GM12873 (cell line): Measurements from ENCODE around the gene SLC7A1.

Experiments used
- CTCF ChIP-seq: IDR thresholded peaks from 2 replicates; pipeline ENCODE4 v1.5.1; 2012; ENCODE audit warnings: low read depth, mild to moderate bottlenecking, moderate library complexity, low read length, control low read depth; ENCODE audit not compliant: insufficient read depth; ENCODE audit errors: missing control alignments

SLC7A1 gene

DNA sequence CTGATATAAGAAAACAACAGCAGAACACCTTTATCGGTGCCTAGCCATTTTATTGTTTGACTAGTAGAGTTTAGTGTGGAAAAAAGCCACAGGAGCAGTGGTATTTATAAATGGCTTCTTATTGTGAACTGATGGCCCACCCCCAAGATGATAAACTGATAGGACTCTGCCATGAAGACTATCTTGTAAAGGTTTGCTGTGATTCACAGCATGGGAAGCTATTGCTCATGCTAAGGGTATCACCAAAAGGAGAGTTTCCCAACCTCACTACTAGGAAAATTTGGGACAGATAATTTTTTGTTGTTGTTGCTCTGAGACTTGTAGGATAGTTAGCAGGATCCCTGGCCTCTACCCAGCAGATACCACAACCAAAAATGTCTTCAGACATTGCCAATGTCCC is 12.0 kb upstream of the SLC7A1 start:
- no peak for TF ChIP-seq CTCF

DNA sequence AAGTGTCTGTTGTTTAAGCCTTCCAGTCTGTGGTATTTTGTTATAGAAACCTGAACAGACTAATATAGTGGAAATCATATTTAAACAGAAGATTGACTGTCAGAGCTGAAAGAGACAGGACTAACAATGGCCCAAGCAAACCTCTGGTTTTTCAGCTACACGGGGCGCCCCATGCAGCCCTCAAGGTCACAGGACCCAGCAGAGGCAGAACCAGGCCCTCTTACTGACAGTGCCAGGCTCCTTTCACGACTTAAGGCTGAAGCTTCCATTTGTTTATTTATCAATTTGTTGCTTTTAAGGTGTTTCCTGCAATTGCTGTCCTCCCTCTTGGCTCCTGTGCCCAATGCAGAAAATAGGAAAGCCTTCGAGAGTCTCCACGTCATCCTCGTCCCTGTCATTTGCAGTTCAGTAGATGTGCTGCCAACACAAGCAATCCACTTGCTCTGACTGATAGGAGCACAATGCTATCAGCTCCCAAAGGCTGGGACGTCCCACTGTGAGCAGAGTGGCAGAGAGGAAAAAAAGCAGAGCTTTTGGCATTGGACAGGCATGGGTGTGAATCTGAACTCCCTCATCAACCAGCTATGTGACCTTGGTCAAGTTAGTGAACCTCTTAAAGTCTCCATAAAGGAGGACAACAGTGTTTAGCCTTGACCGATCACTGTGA is 10.5 kb upstream of the SLC7A1 start:
- no peak for TF ChIP-seq CTCF

DNA sequence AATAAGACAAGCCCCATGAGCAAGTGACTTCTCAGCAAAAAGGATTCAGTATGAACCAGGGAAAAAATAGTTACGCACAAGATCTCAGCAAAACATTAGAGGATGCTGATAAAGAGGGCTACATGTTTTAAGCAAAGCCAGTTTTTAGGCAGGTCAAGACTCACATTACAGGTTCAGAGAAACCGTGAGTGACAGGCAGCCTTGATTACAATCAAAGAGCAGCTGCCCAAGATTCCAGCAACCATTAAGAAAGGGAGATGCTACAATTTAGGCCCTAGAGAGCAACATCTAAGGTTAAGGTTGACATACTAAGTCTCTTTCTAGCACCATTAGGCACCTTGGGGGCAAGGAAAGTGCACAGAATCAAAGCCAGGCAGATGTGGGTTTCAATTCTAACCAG is 2.8 kb upstream of the SLC7A1 start:
- no peak for TF ChIP-seq CTCF

- TF ChIP-seq CTCF: no peak
Observed at GRCh38 chr13:29597706-29598105, 2.2 kb upstream of the SLC7A1 start.

DNA sequence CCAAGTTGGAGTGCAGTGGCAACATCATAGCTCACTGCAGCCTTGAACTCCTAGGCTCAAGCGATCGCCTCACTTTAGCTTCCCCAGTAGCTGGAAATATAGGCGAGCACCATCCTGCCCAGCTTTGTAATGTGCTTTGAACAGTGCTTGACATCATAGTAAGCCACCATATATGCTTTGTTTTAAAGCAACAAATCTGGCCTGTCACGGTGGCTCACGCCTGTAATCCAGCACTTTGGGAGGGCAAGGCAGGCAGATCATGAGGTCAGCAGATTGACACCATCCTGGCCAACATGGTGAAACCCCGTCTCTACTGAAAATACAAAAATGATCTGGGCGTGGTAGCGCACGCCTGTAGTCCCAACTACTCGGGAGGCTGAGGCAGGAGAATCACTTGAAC is 1.8 kb upstream of the SLC7A1 start:
- TF ChIP-seq CTCF: no peak

GRCh38 chr13:29596064-29596418 is 553 bp upstream of the SLC7A1 start:
- no peak for TF ChIP-seq CTCF

GRCh38 chr13:29594710-29595379 is 643 bp downstream of the SLC7A1 start:
- no peak for TF ChIP-seq CTCF
